NCI-H345 treated with DMSO at 0.1 percent for 48 hours (cell line): ENCODE measurements around the gene HPGD.
"Not testable (repeated sequence)": the region's sequence is repeated elsewhere in the genome, so short reads cannot be mapped to it uniquely, and the experiment has no call there.

ENCODE experiments used
- DNase-seq: peaks from one replicate; lab custom pipeline; 2025; ENCODE audit not compliant: unreplicated experiment; lab: John Stamatoyannopoulos, UW

Gene HPGD

DNA sequence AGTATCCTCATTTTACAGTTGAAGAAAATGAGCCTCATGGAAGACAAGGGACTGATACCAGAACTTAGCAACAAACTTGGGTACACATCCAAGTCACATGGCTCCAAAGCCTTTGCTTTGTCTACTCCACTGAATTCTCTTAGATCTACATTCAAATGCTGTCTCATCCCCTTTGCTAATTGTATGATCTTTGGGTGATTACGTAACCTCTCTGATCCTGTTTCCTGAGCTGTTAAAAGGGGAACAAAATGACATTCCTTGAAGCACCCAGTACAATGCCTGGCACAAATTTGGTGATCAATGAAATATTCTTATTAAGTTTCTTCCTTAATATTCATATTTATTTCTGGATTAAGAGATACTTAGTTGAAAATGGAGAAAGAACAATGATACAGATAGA, 5.9 kb upstream of the HPGD start:
- no peak for DNase-seq

DNA sequence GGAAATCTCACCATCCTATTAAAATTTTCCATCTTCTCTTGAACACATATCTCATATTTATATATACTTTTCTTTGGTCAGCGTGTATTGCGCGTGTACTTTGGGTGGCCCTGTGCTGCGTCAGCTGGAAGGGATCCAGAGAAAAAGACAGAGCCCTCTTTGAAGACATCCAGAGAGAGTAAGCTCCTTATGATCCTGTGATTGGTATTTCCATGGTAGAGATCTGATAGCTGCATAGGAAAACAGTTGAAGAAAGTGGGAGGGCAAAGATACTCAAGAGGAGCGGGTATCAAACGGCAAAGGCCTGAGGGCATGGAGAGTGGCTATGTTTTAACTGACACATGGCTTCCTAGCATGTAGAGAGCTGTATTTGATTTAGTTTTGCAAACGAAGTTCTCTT, 4.4 kb upstream of the HPGD start:
- no peak for DNase-seq

DNA sequence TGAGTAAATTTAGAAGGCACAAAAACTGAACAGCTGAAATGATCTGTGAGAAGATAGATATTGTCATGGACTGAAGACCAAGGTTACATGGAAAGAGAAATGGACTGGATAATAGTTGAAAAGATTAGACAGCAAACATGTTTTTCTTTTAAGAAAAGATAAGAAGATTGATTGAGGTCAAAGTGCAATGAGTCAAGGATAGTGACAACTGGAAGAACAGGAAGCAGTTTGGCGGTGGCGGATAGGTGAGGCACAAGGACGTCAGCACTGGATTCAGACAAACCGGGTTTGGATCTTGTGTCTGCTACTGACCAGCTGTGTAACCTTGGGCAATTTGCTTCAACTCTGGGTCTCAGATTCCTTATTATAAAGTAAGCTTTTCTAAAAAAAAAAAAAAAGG, 2.0 kb upstream of the HPGD start:
- no peak for DNase-seq

DNA sequence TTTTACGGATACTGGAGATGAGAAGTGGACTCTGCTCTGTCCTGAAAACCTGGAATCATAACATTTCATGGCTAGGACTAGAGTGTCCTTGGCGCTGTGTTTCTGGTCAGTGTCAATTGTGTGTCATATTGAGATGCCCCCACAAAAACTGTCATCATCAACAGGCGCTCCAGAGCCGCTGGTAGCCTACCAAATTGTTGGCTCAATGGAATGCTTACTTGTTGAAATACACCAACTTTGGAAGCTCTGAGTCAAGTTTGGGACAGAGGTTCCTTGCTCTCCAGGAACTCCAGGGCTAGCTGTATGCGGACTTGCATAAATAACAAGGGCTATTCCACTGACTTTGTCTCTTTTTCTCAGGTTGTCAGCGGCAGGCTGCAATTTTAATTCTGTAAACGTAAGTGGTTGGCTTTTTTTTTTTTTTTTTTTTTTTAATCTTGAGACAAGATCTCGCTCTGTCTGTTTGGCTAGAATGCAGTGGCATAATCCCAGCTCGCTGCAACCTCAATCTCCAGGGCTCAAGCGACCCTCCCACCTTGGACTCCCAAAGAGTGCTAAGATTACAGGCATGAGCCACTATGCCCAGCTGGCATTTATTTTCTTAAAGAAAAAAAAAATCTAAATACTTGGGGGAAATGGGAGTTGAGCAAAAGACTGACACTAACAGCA, 871 bp upstream of the HPGD start:
- no peak for DNase-seq

DNA sequence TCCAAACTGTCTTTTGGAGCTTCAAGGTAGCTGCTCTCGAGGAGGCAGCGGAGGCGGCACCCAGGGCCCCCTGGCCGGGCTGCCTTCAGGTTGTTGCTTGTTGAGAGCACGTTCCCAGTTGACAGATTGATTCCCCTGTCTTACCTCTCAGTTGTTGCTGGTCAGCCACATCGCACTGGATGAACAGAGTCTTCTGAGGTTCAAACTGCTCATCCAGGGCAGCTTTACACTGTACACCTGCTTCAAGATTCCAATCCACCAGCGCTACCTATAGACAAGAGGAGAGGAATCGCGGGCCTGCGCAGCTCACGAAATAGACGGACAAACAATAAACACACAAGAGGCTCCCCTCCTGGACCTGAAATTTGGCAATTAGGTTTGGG, 497 bp downstream of the HPGD start:
- DNase-seq: no peak

DNA sequence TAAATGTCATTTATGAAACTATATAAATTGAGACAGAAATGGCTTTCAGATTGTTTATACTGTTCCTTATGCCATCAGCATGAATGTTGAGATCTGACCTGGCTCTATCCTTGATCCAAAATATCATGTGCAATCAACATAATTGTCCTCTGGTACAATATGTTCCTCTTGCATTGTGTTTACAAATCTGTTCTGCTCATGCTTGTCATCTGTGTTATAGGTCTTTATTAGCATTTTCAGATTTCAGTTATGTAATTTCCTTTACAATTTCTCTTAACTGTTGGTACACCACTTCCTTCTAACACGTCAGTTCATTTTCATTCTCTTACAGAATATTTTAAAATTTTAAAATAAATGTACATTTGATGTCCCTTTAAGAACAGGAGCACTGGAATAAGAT, 1.6 kb downstream of the HPGD start:
- DNase-seq: no peak

DNA sequence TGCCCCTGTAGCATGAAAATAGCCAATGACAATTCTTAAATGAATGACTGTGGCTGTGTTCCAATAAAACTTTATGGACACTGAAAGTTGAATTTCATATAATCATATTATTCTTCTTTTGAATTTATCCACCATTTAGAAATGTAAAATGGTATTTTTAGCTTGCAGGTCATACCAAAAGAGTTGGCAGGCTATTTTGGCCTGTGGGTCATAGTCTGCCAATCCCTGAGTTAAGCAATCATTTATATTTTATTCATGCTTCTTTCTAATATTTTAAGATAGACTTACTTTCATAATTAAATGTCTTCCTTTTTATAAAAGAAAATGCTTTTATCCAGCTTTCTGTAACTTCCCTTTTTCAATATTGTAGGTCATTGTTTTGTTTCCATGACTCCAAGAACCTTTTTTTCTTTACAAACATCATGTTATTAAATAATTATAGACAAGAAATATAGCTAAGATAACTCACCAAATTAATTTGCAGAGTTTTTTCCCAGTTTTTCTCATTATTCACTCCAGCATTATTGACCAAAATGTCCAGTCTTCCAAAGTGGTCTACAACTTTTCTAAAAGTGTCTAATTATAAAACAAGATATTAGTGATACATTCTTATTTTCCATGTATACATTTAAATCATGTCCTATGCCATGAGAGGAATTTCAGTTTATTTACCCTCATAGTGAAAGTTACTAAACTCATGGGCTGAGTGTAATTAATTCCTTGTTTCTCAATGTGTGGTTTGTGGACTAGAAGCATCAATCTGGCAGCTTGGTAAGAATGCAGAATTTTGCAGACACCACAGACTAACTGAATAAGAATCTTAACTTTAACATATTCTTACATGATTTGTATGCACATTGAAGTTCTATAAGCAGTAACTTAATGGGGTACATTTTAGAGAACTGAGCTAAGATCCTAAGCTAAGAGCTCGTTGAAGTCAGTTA, 4.5 kb downstream of the HPGD start:
- DNase-seq: no peak

DNA sequence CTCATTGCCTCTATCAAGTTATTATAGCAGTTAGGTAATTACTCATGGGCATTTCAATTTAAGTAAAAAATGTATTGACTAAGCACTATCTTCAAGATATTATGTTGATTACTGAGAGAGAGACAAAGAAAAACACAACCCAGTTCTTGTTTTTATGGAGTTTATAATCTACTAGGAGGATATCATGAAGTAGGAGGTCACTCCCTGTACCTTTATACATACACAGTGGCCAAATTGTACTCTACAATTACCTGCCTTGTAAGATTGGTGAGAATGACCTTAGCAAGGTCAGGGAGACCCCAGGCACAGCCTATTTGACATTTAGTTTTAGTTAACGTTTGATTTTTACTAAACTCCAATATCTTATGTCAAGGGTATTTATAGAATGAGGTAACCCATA, 5.5 kb downstream of the HPGD start:
- DNase-seq: no peak

DNA sequence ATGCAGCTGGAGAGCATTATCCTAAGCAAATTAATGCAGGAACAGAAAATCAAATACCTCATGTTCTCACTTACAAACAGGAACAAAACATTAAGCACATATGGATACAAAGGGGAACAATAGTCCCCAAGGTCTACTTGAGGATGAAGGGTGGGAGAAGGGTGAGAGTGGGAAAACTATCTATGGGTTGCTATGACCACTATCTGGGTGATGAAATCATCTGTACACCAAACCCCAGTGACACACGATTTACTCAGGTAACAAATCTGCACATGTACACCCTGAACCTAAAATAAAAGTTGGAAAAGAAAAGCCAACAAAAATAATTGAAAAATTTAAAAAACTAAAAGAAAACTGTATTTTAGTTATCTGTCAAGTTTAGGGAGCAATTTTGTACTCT, 5.9 kb downstream of the HPGD start:
- DNase-seq: no peak

DNA sequence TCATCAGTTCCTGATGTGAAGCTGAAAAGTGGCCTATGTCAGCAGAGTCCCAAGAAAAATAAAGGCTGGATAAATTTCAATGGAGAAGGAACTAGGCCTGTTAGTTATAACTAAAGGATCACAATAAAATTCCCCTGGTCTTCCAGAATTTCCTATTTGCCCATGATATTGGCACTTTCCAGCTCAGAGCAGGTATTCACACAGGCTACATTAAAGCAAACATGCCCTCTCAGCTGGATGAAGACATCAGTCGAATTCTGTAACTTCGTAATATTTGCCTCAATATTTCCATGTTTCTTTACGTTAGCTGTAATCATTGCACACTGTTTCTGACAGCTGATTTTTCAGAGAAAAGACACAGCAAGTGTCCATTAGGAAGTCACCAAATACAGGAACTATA, 9.5 kb downstream of the HPGD start:
- DNase-seq: no peak

DNA sequence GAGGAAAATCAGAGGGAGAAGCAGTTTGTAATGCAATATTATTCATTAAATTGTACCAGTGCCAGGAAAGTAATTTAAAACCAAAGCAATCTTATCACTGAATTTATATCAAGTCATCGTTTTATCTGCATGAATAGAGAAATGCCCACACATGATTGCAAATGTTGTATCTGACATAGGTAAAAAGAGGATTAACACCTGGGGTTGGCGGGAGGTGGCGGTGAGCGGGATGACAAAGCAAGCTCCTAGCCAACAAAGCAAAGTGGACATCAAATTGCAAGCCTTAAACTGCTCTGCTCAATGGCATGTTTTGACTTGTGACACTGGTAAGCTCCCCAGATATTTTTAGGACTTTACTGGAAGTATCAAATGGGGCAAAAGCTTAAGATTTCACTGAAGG, 16.4 kb downstream of the HPGD start:
- DNase-seq: no peak

DNA sequence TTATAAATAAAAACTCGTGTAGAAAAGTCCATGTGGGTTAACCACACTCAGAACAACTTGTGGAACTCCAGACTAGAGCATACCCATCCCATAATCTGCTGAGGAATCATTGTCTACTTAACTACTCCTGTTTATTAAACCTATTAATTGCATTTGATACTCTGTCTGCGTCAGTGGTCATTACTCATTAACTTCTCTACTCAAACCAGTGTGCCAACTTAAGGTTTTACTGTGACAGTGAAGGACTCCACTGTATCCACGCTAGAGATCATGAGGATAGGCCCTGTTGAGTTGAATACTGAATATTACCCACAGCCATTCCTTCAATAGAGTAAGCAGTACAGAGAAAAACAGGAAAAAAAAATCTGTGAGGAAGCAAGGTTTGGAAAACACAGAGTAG, 17.3 kb downstream of the HPGD start:
- DNase-seq: no peak

DNA sequence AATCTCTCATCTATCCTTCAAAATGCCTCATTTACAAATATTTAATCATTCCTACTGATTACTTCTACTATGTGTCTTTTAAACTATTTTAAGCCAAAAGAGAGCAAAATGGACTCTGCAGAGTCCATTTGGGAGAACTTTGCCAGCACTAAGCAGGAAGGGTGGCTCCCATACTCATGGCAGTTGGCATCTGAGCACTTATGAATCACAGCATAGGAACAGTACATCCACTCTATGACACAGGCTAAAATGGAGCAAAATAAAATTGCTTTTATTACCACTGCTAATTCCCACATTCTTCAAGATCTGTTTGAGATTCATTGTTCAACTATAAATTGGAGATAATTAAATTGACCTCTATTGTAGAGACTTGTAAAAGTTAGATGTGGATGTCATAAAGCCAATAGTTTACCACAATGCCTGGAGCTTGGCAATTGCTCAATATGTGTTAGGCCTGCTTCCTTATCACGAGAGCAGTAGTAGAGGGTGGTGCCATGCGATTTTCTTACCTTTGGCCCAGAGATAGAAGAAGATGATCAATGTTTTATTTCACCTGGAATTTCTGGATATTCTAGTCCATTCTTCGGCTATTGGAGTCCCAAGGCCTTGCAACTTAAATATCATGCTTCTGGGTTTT, 19.1 kb downstream of the HPGD start:
- no peak for DNase-seq

DNA sequence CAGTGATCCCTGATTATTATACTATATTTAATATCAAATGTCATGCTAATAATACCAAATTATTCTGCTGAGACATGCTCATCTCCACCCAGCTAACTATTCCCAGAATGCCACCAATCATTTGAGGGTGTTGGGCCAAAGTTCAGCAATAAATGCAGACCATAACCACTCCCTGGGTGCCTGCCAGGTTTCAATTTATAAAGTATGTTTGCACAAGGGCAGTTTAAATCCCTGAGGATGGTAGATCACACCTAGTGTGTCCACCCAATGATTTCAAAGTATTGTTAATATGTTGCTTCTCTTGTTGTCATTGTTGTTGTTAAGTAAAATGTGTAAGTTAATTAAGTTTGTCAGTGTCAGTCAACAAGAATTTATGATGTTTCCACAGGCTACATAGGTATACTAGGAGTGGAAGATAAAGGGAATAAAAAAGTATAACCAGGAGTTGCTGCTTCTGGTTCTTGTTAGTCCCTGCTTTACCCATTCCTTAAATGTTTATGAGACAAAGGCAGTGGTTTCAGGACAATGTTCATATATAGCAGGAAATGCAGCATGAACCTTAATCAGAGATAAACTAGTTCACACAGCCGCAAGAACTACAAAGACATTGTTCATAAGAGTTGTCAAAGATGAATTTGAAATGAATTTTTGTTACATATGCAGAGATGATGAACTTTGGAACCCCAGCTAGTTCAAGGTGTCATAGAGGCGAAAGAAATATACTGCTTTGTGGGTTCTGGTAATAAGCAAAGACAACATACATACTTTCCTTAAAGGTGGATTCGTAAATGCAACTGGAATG, 25.5 kb downstream of the HPGD start:
- DNase-seq: no peak

DNA sequence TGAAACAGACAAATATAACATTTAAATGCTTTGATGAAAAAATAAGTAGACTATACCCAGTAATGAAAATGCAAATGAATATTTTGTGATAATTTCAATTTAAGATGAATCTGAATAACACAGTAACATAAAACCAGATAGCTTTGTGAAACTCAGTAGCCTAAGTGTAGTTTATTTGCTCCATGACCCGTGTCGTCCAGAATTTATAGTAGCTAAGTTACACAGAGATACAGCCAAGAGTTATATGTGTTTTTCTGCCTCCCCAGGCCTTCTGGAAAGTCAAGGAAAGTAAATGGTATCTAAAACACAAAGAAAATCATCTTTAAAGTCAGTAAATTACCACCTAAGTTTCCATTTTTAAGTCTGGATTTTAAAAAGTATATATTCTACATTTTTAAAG, 26.7 kb downstream of the HPGD start:
- no peak for DNase-seq

DNA sequence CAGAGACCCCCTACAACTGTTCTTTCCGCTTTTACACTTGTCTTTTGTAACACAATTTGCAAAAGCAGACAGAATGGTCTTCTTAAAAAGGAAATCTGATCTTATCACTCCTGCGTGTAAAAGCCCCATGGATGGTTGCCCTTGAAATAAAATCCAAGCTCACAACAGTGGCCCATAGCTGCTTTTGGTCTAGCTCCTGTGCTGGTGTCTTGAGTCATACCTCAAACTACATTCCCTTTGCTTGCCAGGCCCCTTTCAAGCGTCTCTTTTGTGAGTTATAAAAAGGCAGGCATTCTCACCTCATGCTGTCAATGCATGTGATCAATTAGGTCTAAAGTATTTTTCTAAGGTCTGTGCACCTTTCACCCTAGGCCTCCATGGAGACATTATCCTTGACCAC, 27.6 kb downstream of the HPGD start:
- DNase-seq: no peak

DNA sequence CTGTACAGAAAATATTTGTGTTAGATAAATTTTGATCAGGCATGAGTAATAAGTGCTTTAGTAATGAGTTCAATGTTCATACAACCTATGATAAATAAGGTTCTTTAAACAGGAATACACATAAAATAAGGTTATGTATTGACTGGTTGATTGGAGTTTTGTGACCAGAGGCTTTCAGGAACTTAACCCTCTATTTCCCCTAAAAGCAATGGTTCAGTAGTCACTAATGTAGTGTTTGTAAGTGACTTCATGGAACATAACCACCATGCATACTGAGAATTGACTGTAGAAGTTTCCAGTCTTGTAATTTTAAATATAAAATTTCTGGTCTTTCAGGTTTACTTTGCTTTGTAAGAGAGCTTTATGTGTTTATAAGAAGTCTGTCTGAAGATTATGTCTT, 28.1 kb downstream of the HPGD start:
- no peak for DNase-seq

DNA sequence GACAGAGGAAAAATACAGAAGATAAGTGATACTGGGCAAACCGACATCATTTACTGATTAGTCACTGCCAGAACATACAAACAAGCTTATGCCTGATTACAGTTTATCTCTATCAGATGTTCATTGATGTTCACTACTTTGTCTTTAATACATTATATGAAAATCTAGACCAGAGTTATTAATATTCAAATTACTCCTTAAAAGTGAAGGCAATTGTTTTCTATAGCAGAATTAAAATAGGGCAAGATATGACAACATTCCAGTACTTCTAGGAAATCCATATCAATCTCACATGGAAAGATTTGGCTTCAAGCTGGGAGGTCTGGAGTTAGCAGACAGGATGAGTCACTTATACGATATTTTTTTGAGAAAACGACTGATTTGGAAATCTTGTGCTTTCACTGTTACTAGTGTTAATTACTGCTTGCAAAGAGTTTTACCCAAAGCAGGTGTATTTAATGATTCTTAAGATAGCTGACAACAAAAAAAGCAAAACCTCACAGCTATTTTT, 31.8 kb downstream of the HPGD start:
- no peak for DNase-seq

DNA sequence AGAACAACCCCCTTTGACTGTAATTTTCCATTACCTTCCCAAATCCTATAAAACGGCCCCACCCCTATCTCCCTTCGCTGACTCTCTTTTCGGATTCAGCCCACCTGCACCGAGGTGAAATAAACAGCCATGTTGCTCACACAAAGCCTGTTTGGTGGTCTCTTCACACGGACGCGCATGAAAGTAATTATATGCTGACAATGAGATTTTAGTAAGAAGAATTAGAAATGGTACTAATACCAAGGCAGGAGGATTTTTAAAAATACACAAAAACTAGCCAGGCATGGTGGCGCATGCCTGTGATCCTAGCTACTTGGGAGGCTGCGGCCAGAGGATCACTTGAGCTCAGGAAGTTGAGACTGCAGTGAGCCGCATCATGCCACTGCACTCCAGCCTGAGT, 33.9 kb downstream of the HPGD start:
- DNase-seq: not testable (repeated sequence)

DNA sequence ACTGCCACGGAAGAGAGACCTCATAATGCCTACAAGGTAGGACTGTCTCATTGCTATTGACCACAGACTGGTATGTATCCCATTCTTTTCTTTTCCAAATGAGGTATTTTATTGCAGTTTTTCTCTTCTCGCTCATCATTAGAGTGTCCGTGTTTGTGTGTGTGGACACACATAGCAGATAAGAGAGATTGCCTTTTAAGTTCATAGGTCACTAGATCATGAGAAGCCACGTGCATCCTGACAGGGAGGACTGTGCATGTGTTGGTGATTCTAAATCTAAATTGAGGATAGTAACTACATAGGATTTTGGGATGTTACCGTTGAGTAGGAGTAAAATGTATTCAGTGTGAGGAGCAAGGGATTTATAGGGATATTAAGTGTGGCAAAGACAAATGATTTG, 37.3 kb downstream of the HPGD start:
- no peak for DNase-seq

DNA sequence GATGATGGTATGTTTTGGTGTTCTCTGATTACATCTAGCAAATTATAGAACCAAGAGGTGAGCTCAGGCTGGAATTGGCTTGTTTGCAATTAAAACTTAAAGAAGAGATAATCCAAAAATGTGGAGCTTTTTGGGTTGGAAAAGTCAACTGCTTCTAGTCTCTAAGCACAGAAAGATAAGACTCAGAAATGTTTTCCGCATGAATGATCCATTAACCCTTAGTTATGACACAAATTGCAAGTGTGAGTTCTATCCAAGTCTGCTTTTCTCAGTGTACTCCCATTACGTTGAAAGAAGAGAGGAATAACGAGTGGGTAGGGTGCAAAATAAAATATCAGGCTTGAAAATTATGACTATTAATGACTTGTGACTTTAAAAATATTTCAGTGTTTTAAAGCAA, 38.5 kb downstream of the HPGD start:
- DNase-seq: no peak
